ENCODE data around the gene CDH11.

GRCh38 chr16:64968539-64968938 lies 153.3 kb downstream of the CDH11 start:
- TF ChIP-seq, protein P1, sequence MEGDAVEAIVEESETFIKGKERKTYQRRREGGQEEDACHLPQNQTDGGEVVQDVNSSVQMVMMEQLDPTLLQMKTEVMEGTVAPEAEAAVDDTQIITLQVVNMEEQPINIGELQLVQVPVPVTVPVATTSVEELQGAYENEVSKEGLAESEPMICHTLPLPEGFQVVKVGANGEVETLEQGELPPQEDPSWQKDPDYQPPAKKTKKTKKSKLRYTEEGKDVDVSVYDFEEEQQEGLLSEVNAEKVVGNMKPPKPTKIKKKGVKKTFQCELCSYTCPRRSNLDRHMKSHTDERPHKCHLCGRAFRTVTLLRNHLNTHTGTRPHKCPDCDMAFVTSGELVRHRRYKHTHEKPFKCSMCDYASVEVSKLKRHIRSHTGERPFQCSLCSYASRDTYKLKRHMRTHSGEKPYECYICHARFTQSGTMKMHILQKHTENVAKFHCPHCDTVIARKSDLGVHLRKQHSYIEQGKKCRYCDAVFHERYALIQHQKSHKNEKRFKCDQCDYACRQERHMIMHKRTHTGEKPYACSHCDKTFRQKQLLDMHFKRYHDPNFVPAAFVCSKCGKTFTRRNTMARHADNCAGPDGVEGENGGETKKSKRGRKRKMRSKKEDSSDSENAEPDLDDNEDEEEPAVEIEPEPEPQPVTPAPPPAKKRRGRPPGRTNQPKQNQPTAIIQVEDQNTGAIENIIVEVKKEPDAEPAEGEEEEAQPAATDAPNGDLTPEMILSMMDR (conservative IDR thresholded peaks at IDR 0.05 in 1 of 2, IDR thresholded peaks at IDR 0.05 in 1 of 2; ENCODE audit: low read depth in 1 of 2, low read length in 2 of 2), result no peak
- TF ChIP-seq EZH2 (IDR thresholded peaks at IDR 0.05; ENCODE audit: low read length, missing control alignments), result no peak
